NB4 (cell line): ENCODE data around the gene GPR89B.

Source experiments
- DNase-seq: peaks from one replicate; pipeline ENCODE4 v3.0.0; 2010; ENCODE audit warnings: low read depth
- H3K4me3 ChIP-seq: one replicate; pipeline ENCODE4 v1.5.1; 2011; ENCODE audit warnings: mild to moderate bottlenecking, low read depth, low read length, moderate library complexity
- MYC ChIP-seq: IDR thresholded peaks from 2 replicates; pipeline ENCODE4 v1.6.1; 2011; ENCODE audit warnings: low read depth, low read length
- POLR2A ChIP-seq: IDR thresholded peaks from 2 replicates; pipeline ENCODE4 v1.6.1; 2011; ENCODE audit warnings: mild to moderate bottlenecking; ENCODE audit not compliant: insufficient read length; ENCODE audit errors: extremely low read depth
- TF ChIP-seq, protein P1 (sequence below): IDR thresholded peaks from one replicate; pipeline ENCODE4 v1.5.1; 2012; ENCODE audit warnings: low read depth, low read length
- TF ChIP-seq, protein P2 (sequence below): IDR thresholded peaks from 2 replicates; pipeline ENCODE4 v1.6.1; 2011; ENCODE audit warnings: low read depth, low read length

The GPR89B gene

DNA sequence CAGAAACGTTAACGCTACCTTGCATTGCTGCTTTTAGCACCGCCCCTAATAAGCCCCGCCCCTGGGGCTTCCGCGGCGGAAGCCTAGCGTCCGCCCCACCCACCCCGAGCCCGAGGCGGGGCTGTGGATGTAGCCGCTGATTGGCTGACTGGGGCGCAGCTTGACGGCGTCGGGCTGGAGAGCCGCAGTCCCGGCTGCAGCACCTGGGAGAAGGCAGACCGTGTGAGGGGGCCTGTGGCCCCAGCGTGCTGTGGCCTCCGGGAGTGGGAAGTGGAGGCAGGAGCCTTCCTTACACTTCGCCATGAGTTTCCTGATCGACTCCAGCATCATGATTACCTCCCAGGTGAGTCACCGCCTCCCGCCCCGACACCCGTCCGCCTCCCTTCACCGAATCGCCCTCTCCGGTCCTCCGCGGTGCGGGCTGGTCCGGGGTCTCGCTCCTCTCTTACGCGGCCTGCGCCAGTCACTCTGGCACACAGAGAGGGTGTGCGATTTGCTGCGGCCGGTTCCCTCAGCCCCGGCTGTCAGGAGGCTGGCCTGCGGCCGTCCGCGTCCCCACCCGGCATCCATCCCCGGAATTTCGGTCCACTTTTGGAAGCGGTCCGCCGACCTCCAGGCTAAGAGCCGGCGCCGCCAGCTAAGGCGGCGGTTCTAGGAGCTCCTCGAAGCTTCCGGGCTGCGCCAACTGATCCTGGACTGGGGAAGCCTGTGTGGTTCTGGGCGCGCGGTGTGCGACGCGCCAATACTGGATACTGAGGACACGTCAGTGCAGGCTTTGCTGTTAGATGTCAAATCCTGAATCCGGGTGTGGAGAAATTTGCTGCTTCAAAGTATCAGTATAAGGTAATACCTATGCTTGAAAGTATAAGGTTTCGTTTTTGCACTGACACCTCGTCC is at the start of gene GPR89B:
Gene GPR89B (plus strand): TSS at position 185 of the 897 bp plus-strand sequence. CDS start 117 bp downstream, at position 302.
- TF ChIP-seq POLR2A, result peak; percentile 70
- DNase-seq, result peak; percentile 89
- H3K4me3 ChIP-seq, result peak within 1 kb of the TSS; percentile 70

DNA sequence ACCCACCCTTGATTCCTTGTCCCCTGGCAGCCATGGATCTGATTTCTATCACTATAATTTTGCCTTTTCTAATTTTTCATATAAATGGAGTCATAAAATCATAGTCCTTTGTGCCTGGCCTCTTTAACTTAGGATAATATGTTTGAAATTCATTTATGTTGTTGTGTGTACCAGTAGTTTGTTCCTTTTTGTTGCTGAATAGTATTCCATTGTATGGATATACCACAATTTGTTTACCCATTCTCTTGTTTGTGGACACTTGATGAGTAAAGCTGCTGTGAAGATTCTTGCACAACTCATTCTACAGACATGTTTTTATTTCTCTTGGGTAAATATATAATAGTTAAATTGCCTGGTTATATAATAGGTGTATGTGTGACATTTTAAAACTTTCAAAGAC is 48.3 kb upstream of the GPR89B start:
- TF ChIP-seq MYC, result no peak
- TF ChIP-seq POLR2A, result no peak
- TF ChIP-seq, protein P1, sequence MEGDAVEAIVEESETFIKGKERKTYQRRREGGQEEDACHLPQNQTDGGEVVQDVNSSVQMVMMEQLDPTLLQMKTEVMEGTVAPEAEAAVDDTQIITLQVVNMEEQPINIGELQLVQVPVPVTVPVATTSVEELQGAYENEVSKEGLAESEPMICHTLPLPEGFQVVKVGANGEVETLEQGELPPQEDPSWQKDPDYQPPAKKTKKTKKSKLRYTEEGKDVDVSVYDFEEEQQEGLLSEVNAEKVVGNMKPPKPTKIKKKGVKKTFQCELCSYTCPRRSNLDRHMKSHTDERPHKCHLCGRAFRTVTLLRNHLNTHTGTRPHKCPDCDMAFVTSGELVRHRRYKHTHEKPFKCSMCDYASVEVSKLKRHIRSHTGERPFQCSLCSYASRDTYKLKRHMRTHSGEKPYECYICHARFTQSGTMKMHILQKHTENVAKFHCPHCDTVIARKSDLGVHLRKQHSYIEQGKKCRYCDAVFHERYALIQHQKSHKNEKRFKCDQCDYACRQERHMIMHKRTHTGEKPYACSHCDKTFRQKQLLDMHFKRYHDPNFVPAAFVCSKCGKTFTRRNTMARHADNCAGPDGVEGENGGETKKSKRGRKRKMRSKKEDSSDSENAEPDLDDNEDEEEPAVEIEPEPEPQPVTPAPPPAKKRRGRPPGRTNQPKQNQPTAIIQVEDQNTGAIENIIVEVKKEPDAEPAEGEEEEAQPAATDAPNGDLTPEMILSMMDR, result no peak
- TF ChIP-seq, protein P2, sequence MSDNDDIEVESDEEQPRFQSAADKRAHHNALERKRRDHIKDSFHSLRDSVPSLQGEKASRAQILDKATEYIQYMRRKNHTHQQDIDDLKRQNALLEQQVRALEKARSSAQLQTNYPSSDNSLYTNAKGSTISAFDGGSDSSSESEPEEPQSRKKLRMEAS, result no peak
- H3K4me3 ChIP-seq, result no peak overlapping the region
- DNase-seq, result no peak

DNA sequence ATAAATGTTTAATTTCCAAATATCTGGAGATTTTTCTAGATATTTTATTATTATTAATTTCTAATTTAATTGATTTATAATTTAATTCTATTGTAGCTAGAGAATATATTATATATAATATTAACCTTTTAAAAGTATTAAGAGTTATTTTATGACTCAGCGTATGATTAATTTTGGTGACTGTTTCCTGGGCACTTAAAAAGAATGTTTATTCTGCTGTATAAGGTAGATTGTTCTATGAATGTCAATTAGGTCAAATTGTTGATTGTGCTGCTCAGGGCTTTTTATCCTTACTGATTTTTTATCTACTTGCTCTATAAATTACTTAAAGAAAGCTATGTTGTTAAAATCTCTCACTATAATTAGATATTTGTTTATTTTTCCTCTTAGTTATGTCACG is 45.7 kb upstream of the GPR89B start:
- H3K4me3 ChIP-seq, result no peak overlapping the region
- DNase-seq, result no peak
- TF ChIP-seq, protein P2, result no peak
- TF ChIP-seq, protein P1, result no peak
- TF ChIP-seq POLR2A (no peak), MYC (no peak)

DNA sequence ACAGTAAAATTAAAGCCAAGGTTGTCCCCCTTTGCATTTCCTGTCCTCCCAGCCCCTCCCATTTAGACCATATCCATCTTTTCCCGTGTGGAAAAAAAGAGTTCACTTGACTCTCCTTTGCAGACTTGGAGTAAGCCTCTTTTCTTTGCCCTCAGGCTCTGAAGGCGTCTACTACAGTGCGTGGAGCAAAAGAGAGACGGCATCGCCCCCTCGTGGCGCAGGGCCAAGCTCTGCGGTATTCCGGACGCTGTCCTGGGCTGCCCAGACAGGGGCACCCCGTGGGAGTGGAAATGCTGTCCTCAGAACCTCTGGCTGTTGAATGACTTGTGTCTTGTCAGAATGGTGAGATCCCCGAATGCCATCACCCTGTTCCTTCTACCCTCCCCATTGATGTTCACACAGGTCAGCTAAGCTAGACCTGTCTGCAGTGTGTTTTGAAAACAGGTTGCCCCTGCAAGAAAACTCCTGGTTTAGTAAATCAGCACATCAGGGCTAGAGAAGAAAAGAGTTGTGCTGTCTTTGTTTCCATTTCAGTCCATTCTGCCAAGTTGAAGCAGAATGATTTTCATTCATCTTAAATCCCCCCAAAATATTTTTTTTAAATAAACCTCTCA is 37.9 kb upstream of the GPR89B start:
- DNase-seq, result peak; percentile 70
- TF ChIP-seq POLR2A, result no peak
- TF ChIP-seq, protein P2, result no peak
- TF ChIP-seq, protein P1, result peak; percentile 72
- TF ChIP-seq MYC, result no peak
- H3K4me3 ChIP-seq, result no peak overlapping the region

DNA sequence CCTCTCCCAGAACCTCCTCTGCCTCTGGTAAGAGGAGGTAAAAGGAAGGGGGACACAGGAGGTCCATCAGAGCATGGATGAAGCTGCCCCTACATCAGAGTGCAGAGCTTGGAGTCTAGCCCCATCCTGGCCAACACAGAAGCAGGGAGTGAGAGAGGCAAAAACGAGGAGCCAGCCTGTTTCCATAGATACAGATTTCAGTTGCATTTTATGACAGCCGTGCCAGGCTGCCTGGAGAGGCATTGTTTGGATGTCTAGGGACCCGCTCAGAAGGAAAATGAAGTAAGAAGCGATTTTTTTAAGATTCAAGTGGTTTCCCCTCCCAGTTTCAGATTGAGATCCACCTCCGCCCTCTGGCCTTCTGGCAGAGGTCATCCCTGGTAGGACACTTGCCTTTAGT is 37.1 kb upstream of the GPR89B start:
- no peak overlapping the region for H3K4me3 ChIP-seq
- no peak for DNase-seq
- TF ChIP-seq MYC (no peak), POLR2A (no peak)
- TF ChIP-seq, protein P1, result no peak
- TF ChIP-seq, protein P2, result no peak

DNA sequence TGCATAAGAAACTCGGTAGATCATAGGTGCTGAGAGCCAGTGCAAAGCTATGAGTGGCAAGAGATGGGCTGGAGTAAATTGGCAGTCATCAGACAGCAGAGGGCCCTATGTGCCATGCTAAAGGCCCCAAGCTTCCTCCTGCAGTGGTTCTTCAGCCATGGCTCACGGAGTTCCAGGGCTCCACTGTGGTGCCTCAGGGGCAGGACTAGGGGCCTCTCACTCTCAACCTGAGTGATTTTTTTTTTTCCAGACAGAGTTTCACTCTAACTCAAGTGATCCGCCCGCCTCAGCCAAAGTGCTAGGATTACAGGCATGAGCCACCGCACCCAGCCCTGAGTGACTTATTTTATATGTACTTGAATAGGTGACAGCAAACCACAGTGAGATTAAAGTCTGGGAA is 36.0 kb upstream of the GPR89B start:
- no peak for TF ChIP-seq POLR2A
- TF ChIP-seq, protein P2, result no peak
- TF ChIP-seq, protein P1, result no peak
- DNase-seq, result peak; percentile 21
- no peak overlapping the region for H3K4me3 ChIP-seq
